Transverse colon (tissue), 4 donors: ENCODE results near the gene AHI1.

ENCODE experiments used
- CTCF ChIP-seq, 5 experiments: fragments of 200-600 bp in 3 of 5; fragments of 450-650 bp in 2 of 5; sonication (generic) in 3 of 5; IDR thresholded peaks; 1 replicate in 2 of 5; 2 replicates in 3 of 5; pipeline ENCODE4 v1.5.1; 2016 to 2017; ENCODE audit warnings: antibody characterized with exemption in 5 of 5, inconsistent platforms in 3 of 5, mild to moderate bottlenecking in 2 of 5, moderate library complexity in 1 of 5
- POLR2A ChIP-seq: fragments of 450-650 bp; IDR thresholded peaks from one replicate; pipeline ENCODE4 v1.6.1; 2016; ENCODE audit warnings: antibody characterized with exemption, mild to moderate bottlenecking, moderate library complexity
- POLR2AphosphoS5 ChIP-seq, 3 donors: sonication (generic); formaldehyde crosslinking; IDR thresholded peaks; one replicate each; pipeline ENCODE4 v1.6.1; 2016; ENCODE audit warnings: antibody characterized with exemption in 3 of 3

- TF ChIP-seq POLR2A, result no peak
- TF ChIP-seq CTCF (IDR thresholded peaks at IDR 0.05), result no peak
- TF ChIP-seq POLR2AphosphoS5 (IDR thresholded peaks at IDR 0.05), result no peak
Measured at GRCh38 chr6:135532559-135532958, 35.0 kb upstream of the AHI1 start.
